Measurements from ENCODE around the gene ZNF175.

ZNF175 gene

DNA sequence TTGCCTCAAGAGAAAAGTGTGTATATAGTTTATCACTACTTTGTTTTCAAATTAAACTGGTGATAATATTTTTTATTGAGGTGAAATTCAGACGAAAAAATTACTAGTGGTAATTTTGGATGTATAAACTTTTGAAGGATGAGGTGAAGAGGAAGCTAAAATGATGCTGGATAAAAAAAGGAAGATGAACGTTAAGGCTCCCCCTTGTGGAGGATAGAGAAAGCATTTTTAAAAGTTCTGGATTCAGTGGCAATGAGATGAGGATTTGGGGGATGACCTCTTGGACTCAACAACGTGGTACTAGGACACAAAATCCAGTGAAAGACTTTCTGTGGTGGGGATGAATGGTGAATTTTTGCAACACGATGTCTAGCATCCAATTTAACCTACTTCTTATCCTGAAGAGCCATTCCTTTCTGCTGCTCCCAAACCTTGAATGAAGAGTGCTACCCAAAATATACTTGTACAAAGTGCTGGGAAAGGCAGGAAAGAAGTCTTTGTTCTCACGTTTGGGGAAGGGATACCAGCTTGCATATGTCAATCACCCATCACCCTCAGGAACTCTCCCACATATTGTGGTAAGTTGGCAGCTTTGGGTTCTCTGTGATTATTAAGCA lies 66.4 kb downstream of the ZNF175 start:
- no peak for DNase-seq

DNA sequence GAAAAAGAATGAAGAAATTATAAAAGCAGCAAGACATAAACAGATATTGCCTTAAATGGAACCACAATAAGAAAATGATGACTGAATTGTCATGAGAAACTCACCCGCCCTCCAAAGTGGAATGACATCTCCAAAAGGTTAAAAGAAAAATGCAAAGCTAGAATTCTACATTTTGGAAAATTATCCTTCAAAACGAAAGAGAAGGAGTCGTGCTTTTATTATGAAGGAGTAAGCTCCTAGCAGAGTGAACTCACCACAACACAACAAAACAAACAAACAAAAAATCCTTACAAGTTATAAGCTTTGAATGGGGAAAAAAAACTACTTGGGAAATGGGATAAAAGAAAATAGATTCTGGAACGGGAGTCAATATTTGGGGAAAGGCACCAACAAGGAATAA lies 68.8 kb downstream of the ZNF175 start:
- DNase-seq = no peak

- DNase-seq = no peak
These were observed 69.3 kb downstream of the ZNF175 start for GRCh38 chr19:51640386-51640785.

DNA sequence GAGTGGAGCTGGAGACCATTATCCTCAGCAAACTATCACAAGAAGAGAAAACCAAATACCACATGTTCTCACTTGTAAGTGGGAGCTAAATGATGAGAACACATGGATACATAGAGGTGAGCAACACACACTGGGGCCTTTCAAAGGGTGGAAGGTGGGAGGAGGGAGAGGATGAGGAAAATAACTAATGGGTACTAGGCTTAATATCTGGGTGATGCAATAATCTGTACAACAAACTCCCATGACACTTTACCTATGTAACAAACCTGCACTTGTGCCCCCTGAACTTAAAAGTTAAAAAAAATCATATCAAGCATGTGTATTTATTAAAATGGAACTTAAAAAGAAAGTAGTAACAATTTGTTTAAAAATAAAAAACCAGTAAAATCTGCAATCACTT lies 70.6 kb downstream of the ZNF175 start:
- DNase-seq = no peak

All from stimulated activated CD4-positive, alpha-beta T cell treated with anti-CD3 and anti-CD28 coated beads, Interleukin-4, amount 100 ng/mL, for 1 hour (primary cell).